ENCODE data around the gene PPFIBP1.
"Not testable (repeated sequence)": the region's sequence is repeated elsewhere in the genome, so short reads cannot be mapped to it uniquely, and the experiment has no call there.

Gene PPFIBP1

GRCh38 chr12:27631813-27632491 lies 107.9 kb downstream of the PPFIBP1 start:
- DNase-seq = no peak

GRCh38 chr12:27635349-27635972 lies 111.5 kb downstream of the PPFIBP1 start:
- DNase-seq = peak; percentile 23

GRCh38 chr12:27636569-27636968 lies 112.6 kb downstream of the PPFIBP1 start:
- DNase-seq = not testable (repeated sequence)

- no peak for DNase-seq
These were observed 113.5 kb downstream of the PPFIBP1 start for GRCh38 chr12:27637524-27637923.

GRCh38 chr12:27639265-27639664 lies 115.3 kb downstream of the PPFIBP1 start:
- no peak for DNase-seq

GRCh38 chr12:27640566-27641200 lies 116.7 kb downstream of the PPFIBP1 start:
- not testable (repeated sequence) for DNase-seq

GRCh38 chr12:27642361-27642760 lies 118.4 kb downstream of the PPFIBP1 start:
- DNase-seq = not testable (repeated sequence)

GRCh38 chr12:27642892-27643291 lies 118.9 kb downstream of the PPFIBP1 start:
- DNase-seq = not testable (repeated sequence)

- no peak for DNase-seq
These were observed 120.3 kb downstream of the PPFIBP1 start for GRCh38 chr12:27644158-27644845.

GRCh38 chr12:27645671-27646070 lies 121.7 kb downstream of the PPFIBP1 start:
- no peak for DNase-seq

- no peak for DNase-seq
These were observed 122.1 kb downstream of the PPFIBP1 start for GRCh38 chr12:27646149-27646548.

GRCh38 chr12:27650011-27650410 lies 126.0 kb downstream of the PPFIBP1 start:
- DNase-seq = no peak

- DNase-seq = no peak
These were observed 127.2 kb downstream of the PPFIBP1 start for GRCh38 chr12:27651201-27651600.

GRCh38 chr12:27652174-27652763 lies 128.3 kb downstream of the PPFIBP1 start:
- peak; percentile 80 for DNase-seq

GRCh38 chr12:27653661-27654060 lies 129.7 kb downstream of the PPFIBP1 start:
- no peak for DNase-seq

- DNase-seq = not testable (repeated sequence)
These were observed 131.5 kb downstream of the PPFIBP1 start for GRCh38 chr12:27655476-27655875.

- DNase-seq = no peak
These were observed 133.3 kb downstream of the PPFIBP1 start for GRCh38 chr12:27657296-27657695.

- DNase-seq = no peak
These were observed 141.7 kb downstream of the PPFIBP1 start for GRCh38 chr12:27665704-27666103.

- DNase-seq = no peak
These were observed 142.5 kb downstream of the PPFIBP1 start for GRCh38 chr12:27666510-27666909.

- DNase-seq = no peak
These were observed 143.5 kb downstream of the PPFIBP1 start for GRCh38 chr12:27667540-27667939.

- no peak for DNase-seq
These were observed 148.0 kb downstream of the PPFIBP1 start for GRCh38 chr12:27672051-27672450.

GRCh38 chr12:27672643-27673042 lies 148.6 kb downstream of the PPFIBP1 start:
- no peak for DNase-seq

GRCh38 chr12:27673101-27673718 lies 149.2 kb downstream of the PPFIBP1 start:
- DNase-seq = no peak

Measured in NCI-H1694 treated with DMSO at 0.1 percent for 48 hours (cell line).